Small intestine (tissue), 7 donors: ENCODE results near the gene FYTTD1. TPM values are rescaled to one million over a fixed set of nuclear protein-coding genes. Genes with fewer than 3 reads are reported as not detected.

Experiments
- DNase-seq, 2 donors: peaks; one replicate each; pipeline versions ENCODE4 v3.0.0 to v3.0.0-alpha.2; 2013
- FAIRE-seq: peaks from 2 replicates; lab custom pipeline; 2012; peaks lifted over from hg19 to GRCh38; lab: Jason Lieb, UNC
- H3K27ac ChIP-seq, 3 donors: one replicate each; pipeline ENCODE4 v1.5.1; 2013; ENCODE audit warnings: low read length in 2 of 3, mild to moderate bottlenecking in 2 of 3, control low read depth in 1 of 3, inconsistent platforms in 1 of 3, low read depth in 1 of 3, moderate library complexity in 1 of 3
- H3K27me3 ChIP-seq, 3 donors: one replicate each; pipeline ENCODE4 v1.6.1; 2013; ENCODE audit warnings: low read length in 3 of 3, inconsistent platforms in 1 of 3; ENCODE audit not compliant: control insufficient read depth in 3 of 3, insufficient read depth in 3 of 3
- H3K36me3 ChIP-seq, 3 donors: one replicate each; pipeline ENCODE4 v1.6.1; 2013; ENCODE audit warnings: low read length in 3 of 3, inconsistent platforms in 1 of 3, low read depth in 1 of 3, mild to moderate bottlenecking in 1 of 3, moderate library complexity in 1 of 3; ENCODE audit not compliant: control insufficient read depth in 3 of 3, insufficient read depth in 2 of 3
- H3K4me1 ChIP-seq, 3 donors: one replicate each; pipeline ENCODE4 v1.6.1; 2013; ENCODE audit warnings: low read length in 2 of 3, inconsistent platforms in 1 of 3, low read depth in 1 of 3, mild to moderate bottlenecking in 1 of 3, moderate library complexity in 1 of 3; ENCODE audit not compliant: control insufficient read depth in 3 of 3, insufficient read depth in 2 of 3
- H3K4me3 ChIP-seq, 3 donors: one replicate each; pipeline ENCODE4 v1.5.1; 2013; ENCODE audit warnings: low read length in 3 of 3, control low read depth in 1 of 3, inconsistent platforms in 1 of 3, low read depth in 1 of 3, mild to moderate bottlenecking in 1 of 3, moderate library complexity in 1 of 3
- H3K9me3 ChIP-seq, 2 donors: one replicate each; pipeline ENCODE4 v1.6.1; 2013; ENCODE audit warnings: low read depth in 1 of 2, low read length in 1 of 2; ENCODE audit not compliant: control insufficient read depth in 2 of 2, insufficient read depth in 1 of 2
- WGBS, 3 donors: extraction: QIAGEN DNeasy Blood & Tissue Kit; methylation state at CpG; one replicate each; pipeline ENCODE4 v1.1.7; 2013; 5-methylcytosine and 5-hydroxymethylcytosine counted together
- polyA plus RNA-seq, 4 donors: library from polyadenylated mRNA; stranded (reverse) in 3 of 4; unstranded in 1 of 4; fragments of 200-250 nt in 3 of 4; fragments of 120-200 nt in 1 of 4; gene quantifications; one replicate each; pipeline versions ENCODE4 v1.2.1 to v1.2.3, GENCODE V29; 2013
- donor health status: healthy with polysubstance abuse.
- donor health status: control.
- donor health status: control.
- donor health status: Bipolar disorder and iron deficiency.
- donor health status: healthy.

The FYTTD1 gene
- polyA plus RNA-seq, 4 donors, result 11.2 to 30.2 (median 12.2) TPM

- no peaks in the 10 kb centered on the region for H3K9me3 ChIP-seq
- FAIRE-seq, result no peak
- no peaks in the 10 kb centered on the region for H3K27me3 ChIP-seq
- peaks cover 0 to 7% (median 2%) of the 10 kb centered on the region in 3 donors for H3K36me3 ChIP-seq
- WGBS, 3 donors, result 83 to 91% (median 84%) methylated on average over 3 of the region's 3 CpGs
- H3K4me1 ChIP-seq, result peaks cover 0 to 6% (median 0%) of the 10 kb centered on the region in 3 donors
- H3K4me3 ChIP-seq, result no peak overlapping the region
- DNase-seq, result no peak
- H3K27ac ChIP-seq, result no peak overlapping the region
Measured at GRCh38 chr3:197756704-197757103, 7.0 kb downstream of the FYTTD1 start.

DNA sequence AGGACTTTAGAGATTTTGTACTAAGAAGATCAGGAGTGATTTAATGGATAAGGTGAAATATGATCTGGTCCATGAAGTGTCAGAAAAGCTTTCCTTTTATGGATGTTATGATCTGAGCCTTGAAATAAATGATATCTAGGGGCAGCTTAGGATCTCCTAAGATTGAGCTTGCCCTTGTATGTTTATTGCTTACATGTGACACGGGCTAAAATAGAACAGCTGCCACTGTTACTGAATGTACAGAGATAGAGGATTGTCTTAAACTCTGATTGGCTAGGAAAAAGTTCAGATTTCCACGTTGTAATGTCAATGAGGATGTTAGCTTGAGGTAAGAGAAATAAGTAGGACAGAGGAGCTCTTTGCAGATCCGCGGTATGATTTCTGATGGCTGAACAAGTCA is 8.8 kb downstream of the FYTTD1 start:
- Histone ChIP-seq H3K36me3 (peaks cover 0 to 20% (median 3%) of the 10 kb centered on the region in 3 donors), H3K9me3 (no peaks in the 10 kb centered on the region), H3K4me1 (no peaks in the 10 kb centered on the region), H3K27me3 (no peaks in the 10 kb centered on the region), H3K27ac (no peak overlapping the region), H3K4me3 (no peak overlapping the region)
- FAIRE-seq (no peak), DNase-seq (no peak)
- WGBS, 3 donors, result 88 to 96% (median 95%) methylated on average over 4 of the region's 4 CpGs

GRCh38 chr3:197761784-197762183 is 12.1 kb downstream of the FYTTD1 start:
- no peak overlapping the region for H3K4me3 ChIP-seq
- FAIRE-seq, result no peak
- H3K27me3 ChIP-seq, result no peaks in the 10 kb centered on the region
- H3K9me3 ChIP-seq, result no peaks in the 10 kb centered on the region
- peaks cover 0 to 33% (median 3%) of the 10 kb centered on the region in 3 donors for H3K36me3 ChIP-seq
- no peaks in the 10 kb centered on the region for H3K4me1 ChIP-seq
- DNase-seq, result no peak
- H3K27ac ChIP-seq, result no peak overlapping the region

DNA sequence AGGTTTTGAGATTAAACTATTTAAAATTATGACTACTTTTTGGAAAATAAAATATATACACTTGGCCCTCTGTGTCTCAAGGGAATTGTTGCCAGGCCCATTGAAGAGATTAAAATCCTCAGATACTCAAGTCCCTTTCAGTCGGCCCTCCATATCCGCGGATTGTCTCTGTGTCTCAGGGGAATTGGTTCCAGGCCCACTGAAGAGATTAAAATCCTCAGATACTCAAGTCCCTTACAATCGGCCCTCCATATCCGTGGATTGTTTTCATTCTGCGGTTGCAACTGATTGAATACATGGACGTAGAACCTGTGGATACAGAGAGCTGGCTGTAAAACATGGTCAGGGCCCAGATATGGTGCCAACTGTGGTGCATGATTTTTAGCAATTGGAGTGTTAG is 25.6 kb downstream of the FYTTD1 start:
- H3K9me3 ChIP-seq, result peaks cover 0 to 4% of the 10 kb centered on the region in 2 donors
- FAIRE-seq, result no peak
- WGBS, 3 donors, result 90 to 96% (median 92%) methylated on average over 7 of the region's 7 CpGs
- no peaks in the 10 kb centered on the region for H3K27me3 ChIP-seq
- no peak overlapping the region for H3K27ac ChIP-seq
- H3K36me3 ChIP-seq, result peaks cover 10 to 59% (median 24%) of the 10 kb centered on the region in 3 donors
- no peaks in the 10 kb centered on the region for H3K4me1 ChIP-seq
- DNase-seq, result no peak
- no peak overlapping the region for H3K4me3 ChIP-seq

GRCh38 chr3:197782230-197782629 is 32.5 kb downstream of the FYTTD1 start:
- WGBS, 3 donors, result 68 to 81% (median 78%) methylated on average over 4 of the region's 4 CpGs
- H3K4me1 ChIP-seq, result no peaks in the 10 kb centered on the region

DNA sequence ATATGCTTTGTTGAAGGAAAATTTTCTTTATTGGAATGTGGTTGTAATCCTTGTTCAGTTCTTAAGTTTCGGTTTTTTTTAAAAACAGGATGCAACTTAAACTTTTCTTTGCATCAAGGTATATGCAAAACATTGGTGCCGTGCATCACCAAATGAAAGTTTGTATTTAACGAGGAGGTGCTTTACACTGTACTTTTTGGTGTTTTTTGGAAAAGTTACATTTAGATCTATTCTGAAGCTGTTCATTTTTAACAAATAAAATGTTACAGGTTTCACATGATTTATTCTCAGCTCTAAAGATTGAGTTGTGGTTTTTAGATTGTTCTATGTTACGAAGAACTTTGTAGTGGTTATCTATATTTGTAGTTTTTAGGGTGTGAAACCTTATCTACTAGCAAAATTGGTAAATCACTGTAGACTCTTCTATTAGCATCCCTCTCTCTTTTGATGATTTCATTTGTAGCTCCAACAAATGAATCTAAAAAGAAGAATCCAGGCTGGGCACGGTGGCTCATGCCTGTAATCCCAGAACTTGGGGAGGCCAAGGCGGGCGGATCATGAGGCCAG is 34.4 kb downstream of the FYTTD1 start:
- no peak for DNase-seq
- FAIRE-seq, result no peak
- WGBS, 3 donors, result 90 to 93% (median 90%) methylated on average over 7 of the region's 7 CpGs
- Histone ChIP-seq H3K27me3 (no peaks in the 10 kb centered on the region), H3K4me3 (no peak overlapping the region), H3K4me1 (no peaks in the 10 kb centered on the region), H3K9me3 (peaks cover 0 to 4% of the 10 kb centered on the region in 2 donors), H3K27ac (no peak overlapping the region), H3K36me3 (peaks cover 0 to 26% (median 13%) of the 10 kb centered on the region in 3 donors)

More at GRCh38 chr3:197782230-197782629, 32.5 kb downstream of the FYTTD1 start:
- FAIRE-seq (no peak), DNase-seq (no peak)
- Histone ChIP-seq H3K9me3 (peaks cover 0 to 4% of the 10 kb centered on the region in 2 donors), H3K27ac (no peak overlapping the region), H3K27me3 (no peaks in the 10 kb centered on the region), H3K4me3 (no peak overlapping the region), H3K36me3 (peaks cover 4 to 35% (median 18%) of the 10 kb centered on the region in 3 donors)

GRCh38 chr3:197787412-197787811 is 37.7 kb downstream of the FYTTD1 start:
- H3K36me3 ChIP-seq, result peaks cover 0 to 6% (median 0%) of the 10 kb centered on the region in 3 donors
- no peak overlapping the region for H3K27ac ChIP-seq
- H3K27me3 ChIP-seq, result no peaks in the 10 kb centered on the region
- FAIRE-seq (no peak), DNase-seq (no peak)
- no peaks in the 10 kb centered on the region for H3K9me3 ChIP-seq
- H3K4me3 ChIP-seq, result no peak overlapping the region
- no peaks in the 10 kb centered on the region for H3K4me1 ChIP-seq
- 61 to 77% (median 68%) methylated on average over 1 of the region's 1 CpG for WGBS, 3 donors

GRCh38 chr3:197789309-197789708 is 39.6 kb downstream of the FYTTD1 start:
- H3K27ac ChIP-seq, result no peak overlapping the region
- 92 to 96% (median 94%) methylated on average over 3 of the region's 3 CpGs for WGBS, 3 donors
- DNase-seq (no peak), FAIRE-seq (no peak)
- peaks cover 0 to 4% (median 0%) of the 10 kb centered on the region in 3 donors for H3K36me3 ChIP-seq
- no peaks in the 10 kb centered on the region for H3K27me3 ChIP-seq
- H3K9me3 ChIP-seq, result no peaks in the 10 kb centered on the region
- no peak overlapping the region for H3K4me3 ChIP-seq
- peaks cover 0 to 4% (median 0%) of the 10 kb centered on the region in 3 donors for H3K4me1 ChIP-seq

GRCh38 chr3:197790033-197790432 is 40.4 kb downstream of the FYTTD1 start:
- H3K36me3 ChIP-seq, result peaks cover 0 to 4% (median 0%) of the 10 kb centered on the region in 3 donors
- H3K4me1 ChIP-seq, result peaks cover 0 to 4% (median 0%) of the 10 kb centered on the region in 3 donors
- FAIRE-seq, result no peak
- no peak overlapping the region for H3K4me3 ChIP-seq
- DNase-seq, result no peak
- H3K27ac ChIP-seq, result no peak overlapping the region
- no peaks in the 10 kb centered on the region for H3K9me3 ChIP-seq
- WGBS, 3 donors, result 55 to 69% (median 65%) methylated on average over 1 of the region's 1 CpG
- H3K27me3 ChIP-seq, result no peaks in the 10 kb centered on the region
